IMR-90 (cell line): ENCODE measurements around the gene ITPK1. TPM values are rescaled to one million over a fixed set of nuclear protein-coding genes. Genes with fewer than 3 reads are reported as not detected.

Experiments used
- ATAC-seq: fragments of 200-7000 bp; cut with Tn5 transposase; 2 replicates; pipeline ENCODE4 v1.9.1; 2020; ENCODE audit warnings: low read depth, mild to moderate bottlenecking, moderate library complexity
- BruUV-seq: library from RNA; stranded (reverse); fragments of 400-500 nt; replicated peaks from 2 replicates; lab custom pipeline; 2021; lab: Mats Ljungman, UMichigan
- CTCF ChIA-PET: fragments of 300-600 bp; formaldehyde crosslinking; extraction: SDS; loops from one replicate; lab custom pipeline; 2021; ENCODE audit warnings: antibody characterized with exemption; lab: Yijun Ruan, JAX
- POLR2A ChIA-PET: fragments of 300-600 bp; sonication (Branson Sonifier 250); formaldehyde crosslinking; loops from one replicate; lab custom pipeline; 2022; ENCODE audit warnings: antibody characterized with exemption; ENCODE audit not compliant: unreplicated experiment; lab: Charles Lee
- DNase-seq: peaks from one replicate; pipeline ENCODE4 v3.0.0; 2013
- H2AFZ ChIP-seq: replicated peaks from 2 replicates; pipeline ENCODE3; 2013; ENCODE audit warnings: low read length, mild to moderate bottlenecking; ENCODE audit not compliant: poor library complexity
- H2AK5ac ChIP-seq: 2 replicates; pipeline ENCODE4 v1.6.1; 2013; ENCODE audit warnings: low read depth, low read length, inconsistent platforms
- H2AK9ac ChIP-seq: replicated peaks from 2 replicates; pipeline ENCODE3; 2013; ENCODE audit warnings: mild to moderate bottlenecking, low read depth, low read length, moderate library complexity; ENCODE audit not compliant: poor library complexity
- H2BK120ac ChIP-seq: 2 replicates; pipeline ENCODE4 v1.6.1; 2013; ENCODE audit warnings: low read depth, low read length, inconsistent platforms
- H2BK15ac ChIP-seq: 3 replicates; pipeline ENCODE4 v1.6.1; 2013; ENCODE audit warnings: low read depth, low read length, inconsistent platforms
- H2BK20ac ChIP-seq: 2 replicates; pipeline ENCODE4 v1.6.1; 2013; ENCODE audit warnings: low read depth, mild to moderate bottlenecking, inconsistent platforms, low read length, moderate library complexity
- H2BK5ac ChIP-seq: 2 replicates; pipeline ENCODE4 v1.6.1; 2013; ENCODE audit warnings: mild to moderate bottlenecking, low read depth, low read length, inconsistent platforms; ENCODE audit not compliant: poor library complexity, severe bottlenecking
- H3K14ac ChIP-seq: replicated peaks from 2 replicates; pipeline ENCODE4 v1.6.1; 2013; ENCODE audit warnings: low read depth, low read length, inconsistent platforms
- H3K18ac ChIP-seq: 2 replicates; pipeline ENCODE4 v1.6.1; 2013; ENCODE audit warnings: low read depth, low read length, control low read depth
- H3K23ac ChIP-seq: 2 replicates; pipeline ENCODE4 v1.6.1; 2013; ENCODE audit warnings: low read depth, low read length, inconsistent platforms
- H3K27ac ChIP-seq: 2 replicates; pipeline ENCODE4 v1.5.1; 2013; ENCODE audit warnings: mild to moderate bottlenecking, control low read depth, low read length; ENCODE audit not compliant: insufficient read depth
- H3K27me3 ChIP-seq: 2 replicates; pipeline ENCODE4 v1.6.1; 2013; ENCODE audit warnings: low read length; ENCODE audit not compliant: control insufficient read depth, insufficient read depth
- H3K36me3 ChIP-seq: 2 replicates; pipeline ENCODE4 v1.6.1; 2013; ENCODE audit warnings: low read length, mixed read lengths; ENCODE audit not compliant: control insufficient read depth, insufficient read depth
- H3K4ac ChIP-seq: 2 replicates; pipeline ENCODE4 v1.6.1; 2013; ENCODE audit warnings: low read depth, low read length, inconsistent platforms
- H3K4me1 ChIP-seq: 2 replicates; pipeline ENCODE4 v1.6.1; 2013; ENCODE audit warnings: low read length, mixed read lengths; ENCODE audit not compliant: control insufficient read depth, insufficient read depth
- H3K4me2 ChIP-seq: 2 replicates; pipeline ENCODE4 v1.6.1; 2013; ENCODE audit warnings: low read depth, mild to moderate bottlenecking, control low read depth, low read length, moderate library complexity
- H3K4me3 ChIP-seq: 2 replicates; pipeline ENCODE4 v1.5.1; 2013; ENCODE audit warnings: low read depth, mild to moderate bottlenecking, control low read depth, low read length, moderate library complexity; ENCODE audit not compliant: insufficient read depth
- H3K56ac ChIP-seq: 2 replicates; pipeline ENCODE4 v1.6.1; 2013; ENCODE audit warnings: low read length, inconsistent platforms; ENCODE audit not compliant: insufficient read depth; ENCODE audit errors: extremely low read depth
- H3K79me1 ChIP-seq, 2 experiments: 2 replicates each; pipeline ENCODE4 v1.6.1; 2013; ENCODE audit warnings: low read length in 2 of 2, inconsistent platforms in 1 of 2, low read depth in 1 of 2
- H3K9ac ChIP-seq: 2 replicates; pipeline ENCODE4 v1.6.1; 2013; ENCODE audit warnings: low read depth, low read length, control low read depth
- H3K9me1 ChIP-seq: 2 replicates; pipeline ENCODE4 v1.6.1; 2013; ENCODE audit warnings: low read length, inconsistent platforms; ENCODE audit not compliant: insufficient read depth
- H3K9me3 ChIP-seq: 2 replicates; pipeline ENCODE4 v1.6.1; 2013; ENCODE audit warnings: low read length; ENCODE audit not compliant: control insufficient read depth, insufficient read depth
- H4K20me1 ChIP-seq: 2 replicates; pipeline ENCODE4 v1.6.1; 2013; ENCODE audit warnings: low read length, inconsistent platforms; ENCODE audit not compliant: insufficient read depth
- H4K5ac ChIP-seq: 2 replicates; pipeline ENCODE4 v1.6.1; 2013; ENCODE audit warnings: mild to moderate bottlenecking, low read depth, low read length, control low read depth
- H4K8ac ChIP-seq, 2 experiments: 2 replicates each; pipeline ENCODE4 v1.6.1; 2013; ENCODE audit warnings: low read depth in 2 of 2, low read length in 2 of 2, control low read depth in 1 of 2, inconsistent platforms in 1 of 2
- H4K91ac ChIP-seq: 2 replicates; pipeline ENCODE4 v1.6.1; 2013; ENCODE audit warnings: low read depth, low read length, inconsistent platforms; ENCODE audit not compliant: insufficient read depth
- BHLHE40 ChIP-seq: fragments of 150-350 bp; IDR thresholded peaks from 2 replicates; pipeline ENCODE4 v1.6.1; 2016; ENCODE audit warnings: mild to moderate bottlenecking, low read depth, low read length
- CHD1 ChIP-seq: IDR thresholded peaks from 2 replicates; pipeline ENCODE4 v1.6.1; 2012; ENCODE audit warnings: low read depth, low read length, improper control_type of control experiment
- FOS ChIP-seq: fragments of 150-350 bp; IDR thresholded peaks from 2 replicates; pipeline ENCODE4 v1.6.1; 2016; ENCODE audit warnings: low read depth, low read length
- MAFK ChIP-seq: IDR thresholded peaks from 2 replicates; pipeline ENCODE4 v1.6.1; 2012; ENCODE audit warnings: low read depth, low read length, improper control_type of control experiment
- MAZ ChIP-seq: IDR thresholded peaks from 2 replicates; pipeline ENCODE4 v1.6.1; 2012; ENCODE audit warnings: low read depth, mild to moderate bottlenecking, low read length, improper control_type of control experiment, moderate library complexity, borderline replicate concordance
- NFE2L2 ChIP-seq: fragments of 150-350 bp; IDR thresholded peaks from 2 replicates; pipeline ENCODE4 v1.6.1; 2016; ENCODE audit warnings: low read depth, mild to moderate bottlenecking, low read length
- POLR2A ChIP-seq: IDR thresholded peaks from 2 replicates; pipeline ENCODE4 v1.6.1; 2012; ENCODE audit warnings: mild to moderate bottlenecking, low read depth, low read length
- SMC3 ChIP-seq: fragments of 150-350 bp; IDR thresholded peaks from 2 replicates; pipeline ENCODE4 v1.6.1; 2016; ENCODE audit warnings: low read depth, mild to moderate bottlenecking, antibody characterized with exemption, low read length, moderate library complexity
- WGBS, 2 experiments: methylation state at CpG; one replicate each; pipeline versions ENCODE4 v1.1.5 to v1.1.7; 2013; ENCODE audit warnings: missing lambda C conversion rate in 2 of 2; ENCODE audit not compliant: insufficient read length in 1 of 2; ENCODE audit errors: extremely low coverage in 2 of 2; 5-methylcytosine and 5-hydroxymethylcytosine counted together
- dilution Hi-C: fragments of 300-500 bp; cut with HindIII; formaldehyde crosslinking; loops from one replicate; pipeline ENCODE4 v1.14.3; 2018; ENCODE audit warnings: low sequenced_read_pairs; ENCODE audit not compliant: unreplicated experiment
- in situ Hi-C: fragments of 300-500 bp; cut with MboI; formaldehyde crosslinking; loops from 3 replicates; pipeline ENCODE4 v1.14.3; 2019; ENCODE audit warnings: low sequenced_read_pairs, inconsistent platforms, mixed read lengths
- intact Hi-C: fragments of 100-400 bp; cut with micrococcal nuclease; formaldehyde crosslinking; loops from 2 replicates; pipeline ENCODE4 v1.10.0; 2022
- polyA plus RNA-seq, 3 experiments: library from polyadenylated mRNA; depleted of rRNA; stranded (reverse); fragments of >200 nt; gene quantifications; 2 replicates each; pipeline ENCODE4 v1.2.3, GENCODE V29; 2012; ENCODE audit warnings: low replicate concordance in 1 of 3
- total RNA-seq: library from RNA; depleted of rRNA; stranded (reverse); fragments of >200 nt; gene quantifications from 2 replicates; pipeline ENCODE4 v1.2.3, GENCODE V29; 2012
- TF ChIP-seq, protein P1 (sequence below): fragments of 150-350 bp; IDR thresholded peaks from 2 replicates; pipeline ENCODE4 v1.6.1; 2016; ENCODE audit warnings: low read depth, mild to moderate bottlenecking, low read length, moderate library complexity, borderline replicate concordance
- TF ChIP-seq, protein P2 (sequence below): conservative IDR thresholded peaks from 2 replicates; pipeline ENCODE4 v1.5.1; 2012; ENCODE audit warnings: mild to moderate bottlenecking, low read depth, low read length, improper control_type of control experiment

ITPK1 gene
- total and polyA plus RNA-seq, 2 of the 4 experiments (the other 2 are of a cell fraction), result 21.7 to 26.9 TPM

GRCh38 chr14:92902191-92902590 lies 213.5 kb downstream of the ITPK1 start:
- BruUV-seq, result no TSS peak

More at GRCh38 chr14:92902191-92902590, 213.5 kb downstream of the ITPK1 start:
- Histone ChIP-seq H4K91ac (no peak overlapping the region), H2BK5ac (no peak overlapping the region), H2BK15ac (no peak overlapping the region), H3K18ac (no peak overlapping the region), H4K5ac (no peak overlapping the region), H2BK120ac (no peak overlapping the region), H3K27me3 (peaks cover 16% of the 10 kb centered on the region; the same call in 1 of the 2 replicates), H2AK9ac (no peak overlapping the region), H3K56ac (no peak overlapping the region), H3K9me3 (no peaks in the 10 kb centered on the region), H3K4ac (no peak overlapping the region), H3K4me3 (no peak overlapping the region), H3K14ac (no peak overlapping the region), H3K27ac (no peak overlapping the region), H3K4me2 (no peak overlapping the region), H2AK5ac (no peak overlapping the region), H4K8ac (no peak overlapping the region), H3K9ac (no peak overlapping the region), H4K20me1 (0 out of 2 replicates have a peak, but pooled peaks cover 4% of the 10 kb centered on the region), H2BK20ac (no peak overlapping the region), H3K23ac (no peak overlapping the region), H3K36me3 (no peaks in the 10 kb centered on the region), H3K9me1 (no peaks in the 10 kb centered on the region), H3K4me1 (no peaks in the 10 kb centered on the region), H2AFZ (no peak overlapping the region), H3K79me1 (no peaks in the 10 kb centered on the region)
- DNase-seq, result no peak
- intact Hi-C loops (no loop called here), dilution Hi-C loops (no loop called here), in situ Hi-C loops (no loop called here)
- ChIA-PET CTCF (no interaction called here), POLR2A (no interaction called here)
- 15% methylated on average over 2 of the region's 6 CpGs; no CpG with 5 or more reads in 1 of the 2 experiments for WGBS, 2 experiments
- TF ChIP-seq MAFK (no peak), BHLHE40 (no peak), CHD1 (no peak), POLR2A (no peak), FOS (no peak), NFE2L2 (no peak), MAZ (no peak), SMC3 (no peak)
- TF ChIP-seq, protein P1, sequence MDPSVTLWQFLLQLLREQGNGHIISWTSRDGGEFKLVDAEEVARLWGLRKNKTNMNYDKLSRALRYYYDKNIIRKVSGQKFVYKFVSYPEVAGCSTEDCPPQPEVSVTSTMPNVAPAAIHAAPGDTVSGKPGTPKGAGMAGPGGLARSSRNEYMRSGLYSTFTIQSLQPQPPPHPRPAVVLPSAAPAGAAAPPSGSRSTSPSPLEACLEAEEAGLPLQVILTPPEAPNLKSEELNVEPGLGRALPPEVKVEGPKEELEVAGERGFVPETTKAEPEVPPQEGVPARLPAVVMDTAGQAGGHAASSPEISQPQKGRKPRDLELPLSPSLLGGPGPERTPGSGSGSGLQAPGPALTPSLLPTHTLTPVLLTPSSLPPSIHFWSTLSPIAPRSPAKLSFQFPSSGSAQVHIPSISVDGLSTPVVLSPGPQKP, result no peak
- TF ChIP-seq, protein P2, sequence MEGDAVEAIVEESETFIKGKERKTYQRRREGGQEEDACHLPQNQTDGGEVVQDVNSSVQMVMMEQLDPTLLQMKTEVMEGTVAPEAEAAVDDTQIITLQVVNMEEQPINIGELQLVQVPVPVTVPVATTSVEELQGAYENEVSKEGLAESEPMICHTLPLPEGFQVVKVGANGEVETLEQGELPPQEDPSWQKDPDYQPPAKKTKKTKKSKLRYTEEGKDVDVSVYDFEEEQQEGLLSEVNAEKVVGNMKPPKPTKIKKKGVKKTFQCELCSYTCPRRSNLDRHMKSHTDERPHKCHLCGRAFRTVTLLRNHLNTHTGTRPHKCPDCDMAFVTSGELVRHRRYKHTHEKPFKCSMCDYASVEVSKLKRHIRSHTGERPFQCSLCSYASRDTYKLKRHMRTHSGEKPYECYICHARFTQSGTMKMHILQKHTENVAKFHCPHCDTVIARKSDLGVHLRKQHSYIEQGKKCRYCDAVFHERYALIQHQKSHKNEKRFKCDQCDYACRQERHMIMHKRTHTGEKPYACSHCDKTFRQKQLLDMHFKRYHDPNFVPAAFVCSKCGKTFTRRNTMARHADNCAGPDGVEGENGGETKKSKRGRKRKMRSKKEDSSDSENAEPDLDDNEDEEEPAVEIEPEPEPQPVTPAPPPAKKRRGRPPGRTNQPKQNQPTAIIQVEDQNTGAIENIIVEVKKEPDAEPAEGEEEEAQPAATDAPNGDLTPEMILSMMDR, result no peak
- ATAC-seq, result no peak
